Measurements from ENCODE around the gene DEF6.
A peak's percentile ranks its signal among the peaks of the same experiment; 100 is the strongest.

DEF6 gene

GRCh38 chr6:35297601-35298481, at the start of gene DEF6:
Gene DEF6, plus strand, starts transcription at chr6:35297818. Its CDS starts 39 bp downstream, at chr6:35297857.
- DNase-seq (ENCODE audit: low read depth, low spot score), result peak; percentile 82

- no peak for DNase-seq (ENCODE audit: low read depth, low spot score)
Measured at GRCh38 chr6:35248300-35248699, 49.3 kb upstream of the DEF6 start.

GRCh38 chr6:35248965-35249364, 48.7 kb upstream of the DEF6 start:
- no peak for DNase-seq (ENCODE audit: low read depth, low spot score)

- no peak for DNase-seq (ENCODE audit: low read depth, low spot score)
Measured at GRCh38 chr6:35251949-35252348, 45.7 kb upstream of the DEF6 start.

GRCh38 chr6:35253249-35253648, 44.4 kb upstream of the DEF6 start:
- DNase-seq (ENCODE audit: low read depth, low spot score), result no peak

GRCh38 chr6:35258336-35258735, 39.3 kb upstream of the DEF6 start:
- DNase-seq (ENCODE audit: low read depth, low spot score), result no peak

GRCh38 chr6:35258858-35259193, 38.8 kb upstream of the DEF6 start:
- no peak for DNase-seq (ENCODE audit: low read depth, low spot score)

GRCh38 chr6:35259194-35259947, 38.2 kb upstream of the DEF6 start, which contains the start of gene ZNF76:
Gene ZNF76, plus strand, starts transcription at chr6:35259735. Its CDS starts 21,417 bp downstream, at chr6:35281152.
- peak; percentile 84 for DNase-seq (ENCODE audit: low read depth, low spot score)

- DNase-seq (ENCODE audit: low read depth, low spot score), result peak; percentile 80
Measured at GRCh38 chr6:35259948-35260590, 37.5 kb upstream of the DEF6 start.

- no peak for DNase-seq (ENCODE audit: low read depth, low spot score)
Measured at GRCh38 chr6:35260591-35261570, 36.7 kb upstream of the DEF6 start.

- DNase-seq (ENCODE audit: low read depth, low spot score), result no peak
Measured at GRCh38 chr6:35262596-35262995, 35.0 kb upstream of the DEF6 start.

GRCh38 chr6:35264550-35265274, 32.9 kb upstream of the DEF6 start:
- DNase-seq (ENCODE audit: low read depth, low spot score), result no peak

- DNase-seq (ENCODE audit: low read depth, low spot score), result no peak
Measured at GRCh38 chr6:35265523-35265922, 32.1 kb upstream of the DEF6 start.

GRCh38 chr6:35267446-35267845, 30.2 kb upstream of the DEF6 start:
- DNase-seq (ENCODE audit: low read depth, low spot score), result no peak

- DNase-seq (ENCODE audit: low read depth, low spot score), result no peak
Measured at GRCh38 chr6:35267897-35268296, 29.7 kb upstream of the DEF6 start.

- DNase-seq (ENCODE audit: low read depth, low spot score), result no peak
Measured at GRCh38 chr6:35272005-35272404, 25.6 kb upstream of the DEF6 start.

- no peak for DNase-seq (ENCODE audit: low read depth, low spot score)
Measured at GRCh38 chr6:35273822-35274559, 23.6 kb upstream of the DEF6 start.

GRCh38 chr6:35275744-35276260, 21.8 kb upstream of the DEF6 start:
- DNase-seq (ENCODE audit: low read depth, low spot score), result no peak

- no peak for DNase-seq (ENCODE audit: low read depth, low spot score)
Measured at GRCh38 chr6:35278708-35279107, 18.9 kb upstream of the DEF6 start.
